Ectodermal cell (in vitro differentiated cells): ENCODE results near the gene AMBP.

Experiments used
- H3K27ac ChIP-seq: 2 replicates; pipeline ENCODE4 v1.7.0; 2013; ENCODE audit warnings: mild to moderate bottlenecking, low read depth, low read length; ENCODE audit not compliant: insufficient read depth, poor library complexity, severe bottlenecking
- H3K27me3 ChIP-seq: 2 replicates; pipeline ENCODE4 v1.7.0; 2013; ENCODE audit warnings: mild to moderate bottlenecking, low read length; ENCODE audit not compliant: insufficient read depth, control insufficient read depth, poor library complexity, severe bottlenecking
- H3K36me3 ChIP-seq: one replicate; pipeline ENCODE4 v1.7.0; 2013; ENCODE audit warnings: low read length; ENCODE audit not compliant: control insufficient read depth, insufficient read depth
- H3K4me1 ChIP-seq: one replicate; pipeline ENCODE4 v1.7.0; 2013; ENCODE audit warnings: low read length; ENCODE audit not compliant: control insufficient read depth, insufficient read depth
- H3K4me3 ChIP-seq: 2 replicates; pipeline ENCODE4 v1.7.0; 2013; ENCODE audit warnings: low read depth, low read length, control low read depth; ENCODE audit not compliant: insufficient read depth
- H3K9me3 ChIP-seq: 2 replicates; pipeline ENCODE4 v1.7.0; 2013; ENCODE audit warnings: mild to moderate bottlenecking, low read length, moderate library complexity; ENCODE audit not compliant: control insufficient read depth
- WGBS, 2 experiments: methylation state at CpG; one replicate each; pipeline ENCODE4 v1.1.7; 2013; ENCODE audit warnings: missing lambda C conversion rate in 2 of 2; 5-methylcytosine and 5-hydroxymethylcytosine counted together

Gene AMBP

GRCh38 chr9:114030364-114030763, 47.7 kb downstream of the AMBP start:
- no peak overlapping the region for H3K4me3 ChIP-seq
- no peaks in the 10 kb centered on the region for H3K9me3 ChIP-seq
- WGBS, 2 experiments = 96 to 97% methylated on average over 9 of the region's 9 CpGs
- H3K36me3 ChIP-seq = peaks cover 13% of the 10 kb centered on the region
- peaks cover 10% of the 10 kb centered on the region for H3K4me1 ChIP-seq
- no peak overlapping the region for H3K27ac ChIP-seq
- H3K27me3 ChIP-seq = no peaks in the 10 kb centered on the region

- Histone ChIP-seq H3K27ac (no peak overlapping the region), H3K27me3 (no peaks in the 10 kb centered on the region), H3K4me3 (no peak overlapping the region), H3K9me3 (no peaks in the 10 kb centered on the region), H3K36me3 (peaks cover 13% of the 10 kb centered on the region), H3K4me1 (peaks cover 10% of the 10 kb centered on the region)
- 94 to 95% methylated on average over 12 of the region's 12 CpGs for WGBS, 2 experiments
Measured at GRCh38 chr9:114029311-114030170, 48.6 kb downstream of the AMBP start.

DNA sequence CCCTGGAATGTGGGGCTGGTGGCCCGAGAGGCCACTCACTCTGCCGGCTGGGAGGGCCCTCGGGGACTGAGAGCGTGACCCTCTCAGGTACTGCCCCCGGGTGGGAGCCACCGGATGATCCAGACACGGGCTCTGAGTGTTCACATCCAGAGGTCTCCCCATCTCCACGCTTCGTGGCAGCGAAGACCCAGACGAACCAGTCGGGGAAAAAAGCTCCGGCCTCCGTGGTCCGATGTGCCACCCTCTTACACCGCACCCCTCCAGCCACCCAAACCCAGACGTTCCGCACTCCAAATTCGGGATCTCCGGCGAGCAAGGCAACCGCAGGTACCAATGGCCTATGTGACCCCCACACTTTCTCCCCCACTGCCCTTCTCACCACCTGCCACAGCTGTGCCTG, 49.5 kb downstream of the AMBP start:
- Histone ChIP-seq H3K27me3 (no peaks in the 10 kb centered on the region), H3K9me3 (no peaks in the 10 kb centered on the region), H3K4me1 (peaks cover 10% of the 10 kb centered on the region), H3K36me3 (peaks cover 7% of the 10 kb centered on the region), H3K4me3 (no peak overlapping the region), H3K27ac (no peak overlapping the region)
- 95 to 96% methylated on average over 22 of the region's 22 CpGs for WGBS, 2 experiments

GRCh38 chr9:114027863-114028465, 50.1 kb downstream of the AMBP start:
- Histone ChIP-seq H3K4me3 (no peak overlapping the region), H3K4me1 (peaks cover 10% of the 10 kb centered on the region), H3K9me3 (no peaks in the 10 kb centered on the region), H3K36me3 (peaks cover 7% of the 10 kb centered on the region), H3K27ac (no peak overlapping the region), H3K27me3 (no peaks in the 10 kb centered on the region)
- WGBS, 2 experiments = 92 to 93% methylated on average over 4 of the region's 4 CpGs

DNA sequence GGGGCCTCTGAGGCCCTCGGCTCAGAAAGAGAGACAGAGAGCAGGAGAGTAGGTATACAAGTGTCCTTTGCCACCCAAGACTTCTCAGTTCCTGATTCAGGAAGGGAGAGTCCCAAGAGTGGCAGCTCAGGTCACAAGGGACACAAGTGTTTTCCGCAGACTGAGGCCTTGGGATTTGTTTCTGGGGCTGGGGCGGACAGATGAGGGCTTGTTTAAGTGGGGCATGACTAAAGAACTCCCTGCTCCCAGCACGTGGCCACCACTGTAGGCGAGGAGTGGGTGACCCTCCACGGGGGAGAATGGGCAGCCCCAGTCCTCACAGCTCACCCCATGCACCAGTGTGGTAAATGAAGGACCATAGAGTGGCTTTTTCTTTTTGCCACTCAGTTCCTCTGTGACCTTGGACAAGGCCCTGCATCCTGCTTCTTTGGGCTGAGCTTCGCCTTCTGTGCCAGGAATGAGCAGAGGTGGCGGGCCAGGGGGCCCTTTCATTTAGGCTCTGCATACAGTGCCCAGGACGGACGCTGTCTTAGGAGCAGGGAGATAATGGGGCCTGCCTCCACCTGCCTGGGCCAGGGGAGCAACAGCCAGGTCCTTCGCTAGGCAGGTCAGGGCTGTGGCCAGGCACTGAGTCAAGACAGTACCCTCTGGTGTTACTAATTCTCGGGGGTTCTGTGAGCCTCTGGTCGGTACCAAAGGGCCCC, 50.8 kb downstream of the AMBP start:
- WGBS, 2 experiments = 88% methylated on average over 13 of the region's 13 CpGs

DNA sequence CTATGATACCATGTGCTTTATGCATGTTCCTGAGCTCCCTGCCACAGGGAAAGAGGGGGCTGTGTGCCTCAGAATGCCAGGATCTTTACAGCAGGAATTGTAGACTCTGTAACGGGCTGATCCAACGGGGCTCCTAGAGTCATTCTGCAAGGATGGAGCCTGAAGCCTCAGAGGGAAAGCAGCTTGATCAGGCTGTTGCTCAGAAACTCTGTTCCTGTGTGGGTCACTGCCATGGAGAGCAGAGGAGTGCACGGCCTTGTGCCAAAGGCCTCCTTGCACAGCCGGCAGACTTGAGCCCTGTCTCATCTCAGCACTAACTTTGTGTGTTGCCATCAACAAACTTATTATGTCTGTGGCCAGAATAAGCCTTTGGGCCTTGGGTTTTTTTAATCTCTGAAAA, 51.8 kb downstream of the AMBP start:
- H3K9me3 ChIP-seq = no peaks in the 10 kb centered on the region
- H3K36me3 ChIP-seq = peaks cover 15% of the 10 kb centered on the region
- 94 to 96% methylated on average over 4 of the region's 4 CpGs for WGBS, 2 experiments

More for the DNA sequence above, 50.8 kb downstream of the AMBP start:
- no peak overlapping the region for H3K4me3 ChIP-seq
- no peaks in the 10 kb centered on the region for H3K27me3 ChIP-seq
- no peak overlapping the region for H3K27ac ChIP-seq
- no peaks in the 10 kb centered on the region for H3K9me3 ChIP-seq
- peaks cover 6% of the 10 kb centered on the region for H3K4me1 ChIP-seq
- peaks cover 11% of the 10 kb centered on the region for H3K36me3 ChIP-seq

GRCh38 chr9:114025760-114026159, 52.3 kb downstream of the AMBP start:
- WGBS, 2 experiments = 96 to 97% methylated on average over 5 of the region's 5 CpGs
- no peaks in the 10 kb centered on the region for H3K9me3 ChIP-seq
- peaks cover 17% of the 10 kb centered on the region for H3K36me3 ChIP-seq

More for the DNA sequence above, 51.8 kb downstream of the AMBP start:
- Histone ChIP-seq H3K27ac (no peak overlapping the region), H3K4me3 (no peak overlapping the region), H3K27me3 (no peaks in the 10 kb centered on the region), H3K4me1 (no peaks in the 10 kb centered on the region)

GRCh38 chr9:114025196-114025753, 52.8 kb downstream of the AMBP start:
- Histone ChIP-seq H3K4me1 (no peaks in the 10 kb centered on the region), H3K36me3 (peaks cover 19% of the 10 kb centered on the region), H3K27me3 (no peaks in the 10 kb centered on the region), H3K4me3 (no peak overlapping the region), H3K27ac (no peak overlapping the region), H3K9me3 (no peaks in the 10 kb centered on the region)
- WGBS, 2 experiments = 79 to 90% methylated on average over 3 of the region's 3 CpGs

More at GRCh38 chr9:114025760-114026159, 52.3 kb downstream of the AMBP start:
- H3K27me3 ChIP-seq = no peaks in the 10 kb centered on the region
- no peaks in the 10 kb centered on the region for H3K4me1 ChIP-seq
- H3K4me3 ChIP-seq = no peak overlapping the region
- H3K27ac ChIP-seq = no peak overlapping the region

- Histone ChIP-seq H3K4me3 (no peak overlapping the region), H3K36me3 (peaks cover 21% of the 10 kb centered on the region), H3K27ac (no peak overlapping the region), H3K27me3 (no peaks in the 10 kb centered on the region), H3K4me1 (no peaks in the 10 kb centered on the region), H3K9me3 (no peaks in the 10 kb centered on the region)
- WGBS, 2 experiments = 90% methylated on average over 1 of the region's 1 CpG; no CpG with 5 or more reads in 1 of the 2 experiments
Measured at GRCh38 chr9:114023961-114024360, 54.1 kb downstream of the AMBP start.

GRCh38 chr9:114021578-114021977, 56.5 kb downstream of the AMBP start:
- peaks cover 35% of the 10 kb centered on the region for H3K36me3 ChIP-seq
- no peak overlapping the region for H3K4me3 ChIP-seq
- H3K4me1 ChIP-seq = no peaks in the 10 kb centered on the region
- H3K9me3 ChIP-seq = no peaks in the 10 kb centered on the region
- WGBS, 2 experiments = 86 to 95% methylated on average over 1 to 2 of the region's 3 CpGs
- no peaks in the 10 kb centered on the region for H3K27me3 ChIP-seq
- H3K27ac ChIP-seq = no peak overlapping the region
